PC-9 (cell line): ENCODE data around the gene GAS7. TPM values are rescaled to one million over a fixed set of nuclear protein-coding genes. Genes with fewer than 3 reads are reported as not detected.

Experiments
- BruUV-seq: library from RNA; stranded (reverse); fragments of 400-500 nt; replicated peaks from 2 replicates; lab custom pipeline; 2021; lab: Mats Ljungman, UMichigan
- CTCF ChIA-PET: fragments of 300-600 bp; sonication (Branson Sonifier 250); formaldehyde crosslinking; loops from one replicate; lab custom pipeline; 2022; ENCODE audit warnings: antibody characterized with exemption; lab: Charles Lee
- POLR2A ChIA-PET: fragments of 300-600 bp; sonication (Branson Sonifier 250); formaldehyde crosslinking; loops from one replicate; lab custom pipeline; 2022; ENCODE audit warnings: antibody characterized with exemption; ENCODE audit not compliant: unreplicated experiment; lab: Charles Lee
- DNase-seq, 2 experiments: peaks; one replicate each; pipeline versions ENCODE4 v3.0.0 to v3.0.0-alpha.2; 2015 to 2022; ENCODE audit warnings: mixed read lengths in 1 of 2
- H2AFZ ChIP-seq: fragments of 200-600 bp; sonication (generic); 2 replicates; pipeline ENCODE4 v1.8.1; 2017; ENCODE audit warnings: antibody characterized with exemption
- H3F3A ChIP-seq: fragments of 200-600 bp; sonication (generic); 2 replicates; pipeline ENCODE4 v1.8.1; 2017; ENCODE audit warnings: antibody characterized with exemption, mild to moderate bottlenecking, low read depth; ENCODE audit not compliant: insufficient read depth
- H3K27ac ChIP-seq: fragments of 200-600 bp; sonication (generic); 2 replicates; pipeline ENCODE4 v1.6.1; 2016; ENCODE audit warnings: mixed run types
- H3K27me3 ChIP-seq: fragments of 200-600 bp; sonication (generic); 2 replicates; pipeline ENCODE4 v1.6.1; 2016; ENCODE audit warnings: low read depth, mixed run types; ENCODE audit not compliant: insufficient read depth
- H3K36me3 ChIP-seq: fragments of 200-600 bp; sonication (generic); 2 replicates; pipeline ENCODE4 v1.6.1; 2016; ENCODE audit warnings: low read depth, mixed run types
- H3K4me1 ChIP-seq: fragments of 200-600 bp; sonication (generic); replicated peaks from 2 replicates; pipeline ENCODE4 v1.6.1; 2016; ENCODE audit warnings: mixed run types; ENCODE audit not compliant: insufficient read depth
- H3K4me2 ChIP-seq: fragments of 200-600 bp; sonication (generic); 2 replicates; pipeline ENCODE4 v1.6.1; 2017; ENCODE audit warnings: mixed run types
- H3K4me3 ChIP-seq: fragments of 200-600 bp; sonication (generic); 2 replicates; pipeline ENCODE4 v1.6.1; 2016; ENCODE audit warnings: mixed run types
- H3K79me2 ChIP-seq: fragments of 200-600 bp; sonication (generic); 2 replicates; pipeline ENCODE4 v1.6.1; 2017; ENCODE audit warnings: low read depth, mixed run types
- H3K9me2 ChIP-seq: fragments of 200-600 bp; sonication (generic); 2 replicates; pipeline ENCODE4 v1.8.1; 2017; ENCODE audit warnings: mild to moderate bottlenecking; ENCODE audit not compliant: insufficient read depth
- H3K9me3 ChIP-seq: fragments of 200-600 bp; sonication (generic); 2 replicates; pipeline ENCODE4 v1.8.1; 2016; ENCODE audit warnings: low read depth; ENCODE audit not compliant: insufficient read depth
- H4K20me1 ChIP-seq: fragments of 200-600 bp; sonication (generic); 2 replicates; pipeline ENCODE4 v1.8.1; 2017; ENCODE audit not compliant: insufficient read depth
- EZH2 ChIP-seq: fragments of 200-600 bp; sonication (generic); IDR thresholded peaks from 2 replicates; pipeline ENCODE4 v1.8.0; 2017; ENCODE audit warnings: antibody characterized with exemption, low read depth
- intact Hi-C: fragments of 100-400 bp; cut with micrococcal nuclease; formaldehyde crosslinking; loops from one replicate; pipeline ENCODE4 v1.10.0; 2022; ENCODE audit not compliant: unreplicated experiment
- total RNA-seq: library from RNA; stranded (reverse); gene quantifications from 2 replicates; pipeline ENCODE4 v1.2.3, GENCODE V29; 2021
- TF ChIP-seq, protein P1 (sequence below): fragments of 200-600 bp; sonication (generic); conservative IDR thresholded peaks from 2 replicates; pipeline ENCODE4 v1.6.1; 2017; ENCODE audit warnings: mixed run types, antibody characterized with exemption, mild to moderate bottlenecking, moderate library complexity

The GAS7 gene
- total RNA-seq, 1 experiment from 2014 or later = not detected

DNA sequence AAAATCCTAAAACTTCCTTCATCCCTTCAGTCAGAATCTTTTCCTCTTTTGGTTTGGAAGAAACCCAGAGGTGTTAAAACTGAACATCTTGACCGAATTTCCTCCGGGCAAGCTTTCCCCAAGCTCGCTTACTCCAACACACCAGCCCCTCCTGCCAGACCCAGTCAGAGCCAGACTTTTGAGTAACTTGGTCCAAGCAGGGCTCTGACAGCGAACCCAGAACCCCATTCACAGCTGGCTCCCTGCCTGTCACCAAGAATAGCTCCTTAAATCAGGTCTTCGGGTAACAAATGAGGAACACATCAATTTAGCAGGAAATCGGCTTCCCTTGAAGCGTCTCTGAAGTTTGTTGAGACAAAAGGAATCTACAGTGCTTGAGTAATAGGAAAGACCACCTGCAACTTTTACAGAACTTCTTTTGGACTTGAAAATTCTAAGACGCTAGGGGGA lies 27.3 kb downstream of the GAS7 start:
- H2AFZ ChIP-seq = no peak overlapping the region
- intact Hi-C loops = no loop called here
- CTCF ChIA-PET = no interaction called here
- H3K4me3 ChIP-seq = no peak overlapping the region
- BruUV-seq = no TSS peak
- no peaks in the 10 kb centered on the region for H3K4me1 ChIP-seq
- peaks cover 61% of the 10 kb centered on the region for H3K27me3 ChIP-seq
- no peak for DNase-seq
- H3K36me3 ChIP-seq = no peaks in the 10 kb centered on the region
- POLR2A ChIA-PET = interaction anchor here (0.7 kb wide), 1 partner anchor 1280 kb away, joined by 6 read pairs; no protein-coding TSS in a partner anchor
- H3K4me2 ChIP-seq = no peak overlapping the region
- H4K20me1 ChIP-seq = no peaks in the 10 kb centered on the region
- H3K27ac ChIP-seq = no peak overlapping the region
- H3K9me3 ChIP-seq = no peaks in the 10 kb centered on the region
- no peaks in the 10 kb centered on the region for H3K79me2 ChIP-seq
- H3K9me2 ChIP-seq = no peaks in the 10 kb centered on the region
- H3F3A ChIP-seq = no peaks in the 10 kb centered on the region
- no peak for TF ChIP-seq EZH2
- TF ChIP-seq, protein P1, sequence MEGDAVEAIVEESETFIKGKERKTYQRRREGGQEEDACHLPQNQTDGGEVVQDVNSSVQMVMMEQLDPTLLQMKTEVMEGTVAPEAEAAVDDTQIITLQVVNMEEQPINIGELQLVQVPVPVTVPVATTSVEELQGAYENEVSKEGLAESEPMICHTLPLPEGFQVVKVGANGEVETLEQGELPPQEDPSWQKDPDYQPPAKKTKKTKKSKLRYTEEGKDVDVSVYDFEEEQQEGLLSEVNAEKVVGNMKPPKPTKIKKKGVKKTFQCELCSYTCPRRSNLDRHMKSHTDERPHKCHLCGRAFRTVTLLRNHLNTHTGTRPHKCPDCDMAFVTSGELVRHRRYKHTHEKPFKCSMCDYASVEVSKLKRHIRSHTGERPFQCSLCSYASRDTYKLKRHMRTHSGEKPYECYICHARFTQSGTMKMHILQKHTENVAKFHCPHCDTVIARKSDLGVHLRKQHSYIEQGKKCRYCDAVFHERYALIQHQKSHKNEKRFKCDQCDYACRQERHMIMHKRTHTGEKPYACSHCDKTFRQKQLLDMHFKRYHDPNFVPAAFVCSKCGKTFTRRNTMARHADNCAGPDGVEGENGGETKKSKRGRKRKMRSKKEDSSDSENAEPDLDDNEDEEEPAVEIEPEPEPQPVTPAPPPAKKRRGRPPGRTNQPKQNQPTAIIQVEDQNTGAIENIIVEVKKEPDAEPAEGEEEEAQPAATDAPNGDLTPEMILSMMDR = no peak

DNA sequence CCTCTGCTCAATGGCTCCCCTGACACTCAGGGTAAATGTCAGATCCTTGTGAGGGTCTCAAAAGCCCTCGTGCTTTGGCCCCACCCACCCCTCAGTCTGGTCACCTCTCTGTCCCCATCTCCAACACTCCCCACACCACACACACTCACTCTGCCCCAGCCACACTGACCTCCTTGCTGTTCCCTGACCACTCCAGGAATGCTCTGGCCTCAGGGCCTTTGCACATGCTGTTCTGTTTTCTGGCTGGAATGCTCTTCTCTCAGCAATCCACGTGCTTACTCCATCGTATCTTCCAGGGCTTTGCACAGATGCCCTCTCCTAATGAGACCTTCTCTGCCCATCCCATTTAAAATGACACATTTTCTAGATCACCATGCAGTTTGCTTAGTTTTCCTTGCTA lies 28.2 kb downstream of the GAS7 start:
- ChIA-PET POLR2A (no interaction called here), CTCF (no interaction called here)
- intact Hi-C loops = no loop called here

DNA sequence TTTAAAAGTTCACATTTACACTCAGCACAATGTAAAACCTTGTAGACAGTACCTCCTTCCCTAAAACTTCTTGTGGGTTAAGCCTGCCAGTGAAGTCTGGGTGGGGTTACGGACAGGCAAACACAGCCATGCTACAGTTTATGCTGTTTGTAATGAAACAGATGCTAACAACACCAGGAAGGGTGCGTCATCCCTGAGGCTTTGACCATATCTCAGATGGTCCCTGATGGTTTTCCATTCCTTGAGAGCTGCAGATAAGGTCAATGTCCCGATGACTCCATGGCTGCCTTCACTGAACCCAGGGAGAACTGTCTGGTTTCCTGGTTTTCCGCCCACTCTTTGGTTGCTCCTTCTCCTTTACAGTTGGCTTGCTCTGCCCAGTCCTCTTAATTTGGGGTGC lies 29.1 kb downstream of the GAS7 start:
- TF ChIP-seq, protein P1 = no peak
- no peak for TF ChIP-seq EZH2
- Histone ChIP-seq H3K27me3 (peaks cover 50% of the 10 kb centered on the region), H3K36me3 (no peaks in the 10 kb centered on the region), H3K9me3 (no peaks in the 10 kb centered on the region), H3K4me3 (no peak overlapping the region), H3F3A (no peaks in the 10 kb centered on the region), H4K20me1 (no peaks in the 10 kb centered on the region), H3K4me1 (no peaks in the 10 kb centered on the region), H3K27ac (no peak overlapping the region), H3K79me2 (no peaks in the 10 kb centered on the region), H3K4me2 (no peak overlapping the region), H3K9me2 (no peaks in the 10 kb centered on the region), H2AFZ (no peak overlapping the region)
- CTCF ChIA-PET = no interaction called here
- no TSS peak for BruUV-seq
- intact Hi-C loops = no loop called here
- DNase-seq = no peak
- POLR2A ChIA-PET = no interaction called here

More for the DNA sequence above, 28.2 kb downstream of the GAS7 start:
- BruUV-seq = no TSS peak
- H3K4me3 ChIP-seq = no peak overlapping the region
- H3K9me3 ChIP-seq = no peaks in the 10 kb centered on the region
- no peaks in the 10 kb centered on the region for H4K20me1 ChIP-seq
- no peaks in the 10 kb centered on the region for H3K4me1 ChIP-seq
- H3F3A ChIP-seq = no peaks in the 10 kb centered on the region
- no peak overlapping the region for H2AFZ ChIP-seq
- no peaks in the 10 kb centered on the region for H3K9me2 ChIP-seq
- no peak overlapping the region for H3K4me2 ChIP-seq
- no peak overlapping the region for H3K27ac ChIP-seq
- TF ChIP-seq EZH2 = no peak
- no peak for DNase-seq
- no peaks in the 10 kb centered on the region for H3K36me3 ChIP-seq
- H3K27me3 ChIP-seq = peaks cover 54% of the 10 kb centered on the region
- H3K79me2 ChIP-seq = no peaks in the 10 kb centered on the region
